Effector memory CD8-positive, alpha-beta T cell (primary cell): ENCODE data around the gene BUB1.
"Not testable (repeated sequence)": the region's sequence is repeated elsewhere in the genome, so short reads cannot be mapped to it uniquely, and the experiment has no call there.

Experiments
- ATAC-seq: fragments of 150-1000 bp; cut with Tn5 transposase; replicated peaks from 2 replicates; pipeline ENCODE4 v1.10.0; 2021; ENCODE audit warnings: mild to moderate bottlenecking, moderate library complexity
- DNase-seq, 3 experiments: peaks; one replicate each; pipeline ENCODE4 v3.0.0; 2021
- H3K27ac Mint-ChIP-seq, 2 donors: one replicate each; pipeline ENCODE4 v1.8.0; 2022; ENCODE audit warnings: mild to moderate bottlenecking in 2 of 2, mixed read lengths in 2 of 2, moderate library complexity in 2 of 2
- H3K27me3 Mint-ChIP-seq, 2 donors: one replicate each; pipeline ENCODE4 v1.8.0; 2022; ENCODE audit warnings: mixed read lengths in 2 of 2
- H3K36me3 Mint-ChIP-seq: one replicate; pipeline ENCODE4 v1.8.0; 2022; ENCODE audit warnings: mild to moderate bottlenecking, moderate library complexity, mixed read lengths; ENCODE audit not compliant: insufficient read depth
- H3K4me1 Mint-ChIP-seq, 2 donors: one replicate each; pipeline ENCODE4 v1.8.0; 2022; ENCODE audit warnings: low read depth in 2 of 2, mixed read lengths in 2 of 2
- H3K4me3 Mint-ChIP-seq, 2 donors: one replicate each; pipeline ENCODE4 v1.8.0; 2022; ENCODE audit warnings: mild to moderate bottlenecking in 2 of 2, mixed read lengths in 2 of 2, moderate library complexity in 2 of 2
- H3K9me3 Mint-ChIP-seq, 2 donors: one replicate each; pipeline ENCODE4 v1.8.0; 2022; ENCODE audit warnings: mixed read lengths in 2 of 2

The BUB1 gene

DNA sequence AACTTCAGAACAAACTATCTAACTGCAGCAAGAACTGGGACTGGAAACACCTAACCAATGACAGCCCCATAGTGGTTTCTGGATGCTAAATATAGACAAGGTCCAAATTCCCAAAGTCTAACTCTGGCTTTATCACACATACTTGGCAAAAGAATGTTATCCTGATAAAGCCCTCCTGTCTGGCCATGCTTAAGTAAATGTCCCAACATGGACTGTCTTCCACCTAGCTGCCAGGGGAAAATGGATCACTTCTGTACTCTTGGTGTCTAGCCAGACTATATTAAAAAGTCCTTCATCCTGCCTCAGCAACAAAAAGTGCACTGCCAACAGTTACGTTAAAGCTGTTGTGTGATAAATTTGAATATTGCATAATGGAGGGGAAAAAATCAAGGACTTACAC, 89.3 kb downstream of the BUB1 start:
- not testable (repeated sequence) for ATAC-seq, H3K27me3 Mint-ChIP-seq, H3K4me3 Mint-ChIP-seq, H3K4me1 Mint-ChIP-seq, DNase-seq, H3K27ac Mint-ChIP-seq, H3K9me3 Mint-ChIP-seq, H3K36me3 Mint-ChIP-seq
